ENCODE measurements around the gene CHST11.

The CHST11 gene

GRCh38 chr12:104662908-104663307 lies 206.2 kb downstream of the CHST11 start:
- no peak for DNase-seq

GRCh38 chr12:104664351-104664750 lies 207.6 kb downstream of the CHST11 start:
- DNase-seq, result no peak

- DNase-seq, result no peak
Observed at GRCh38 chr12:104665296-104665695, 208.5 kb downstream of the CHST11 start.

- DNase-seq, result no peak
Observed at GRCh38 chr12:104667139-104667538, 210.4 kb downstream of the CHST11 start.

GRCh38 chr12:104668274-104668718 lies 211.5 kb downstream of the CHST11 start:
- no peak for DNase-seq

GRCh38 chr12:104669089-104669721 lies 212.5 kb downstream of the CHST11 start:
- DNase-seq, result no peak

- no peak for DNase-seq
Observed at GRCh38 chr12:104669851-104670337, 213.1 kb downstream of the CHST11 start.

GRCh38 chr12:104670439-104671408 lies 214.0 kb downstream of the CHST11 start:
- DNase-seq, result no peak

- DNase-seq, result peak; percentile 76 to 94
Observed at GRCh38 chr12:104671409-104672095, 214.8 kb downstream of the CHST11 start.

GRCh38 chr12:104672096-104672445 lies 215.3 kb downstream of the CHST11 start:
- no peak for DNase-seq

- no peak for DNase-seq
Observed at GRCh38 chr12:104672501-104673265, 215.9 kb downstream of the CHST11 start.

GRCh38 chr12:104673294-104673693 lies 216.5 kb downstream of the CHST11 start:
- DNase-seq, result no peak

GRCh38 chr12:104673696-104674482 lies 217.1 kb downstream of the CHST11 start:
- DNase-seq, result no peak

- DNase-seq, result no peak
Observed at GRCh38 chr12:104676636-104677035, 219.9 kb downstream of the CHST11 start.

- DNase-seq, result no peak
Observed at GRCh38 chr12:104677441-104678089, 220.8 kb downstream of the CHST11 start.

- no peak for DNase-seq
Observed at GRCh38 chr12:104680070-104680469, 223.3 kb downstream of the CHST11 start.

GRCh38 chr12:104680491-104680890 lies 223.7 kb downstream of the CHST11 start:
- no peak for DNase-seq

GRCh38 chr12:104681012-104681690 lies 224.4 kb downstream of the CHST11 start:
- no peak for DNase-seq

GRCh38 chr12:104682790-104683279 lies 226.1 kb downstream of the CHST11 start:
- no peak for DNase-seq

- no peak for DNase-seq
Observed at GRCh38 chr12:104683831-104684503, 227.2 kb downstream of the CHST11 start.
